ENCODE data around the gene TRMO. TPM values are rescaled to one million over a fixed set of nuclear protein-coding genes. Genes with fewer than 3 reads are reported as not detected.

TRMO gene, protein sequence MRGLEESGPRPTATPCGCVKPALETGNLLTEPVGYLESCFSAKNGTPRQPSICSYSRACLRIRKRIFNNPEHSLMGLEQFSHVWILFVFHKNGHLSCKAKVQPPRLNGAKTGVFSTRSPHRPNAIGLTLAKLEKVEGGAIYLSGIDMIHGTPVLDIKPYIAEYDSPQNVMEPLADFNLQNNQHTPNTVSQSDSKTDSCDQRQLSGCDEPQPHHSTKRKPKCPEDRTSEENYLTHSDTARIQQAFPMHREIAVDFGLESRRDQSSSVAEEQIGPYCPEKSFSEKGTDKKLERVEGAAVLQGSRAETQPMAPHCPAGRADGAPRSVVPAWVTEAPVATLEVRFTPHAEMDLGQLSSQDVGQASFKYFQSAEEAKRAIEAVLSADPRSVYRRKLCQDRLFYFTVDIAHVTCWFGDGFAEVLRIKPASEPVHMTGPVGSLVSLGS
- total RNA-seq (2014; rRNA removed; shearing (Covaris generic)), result 13.0 and 14.3 TPM in 2 replicates
- polyA plus RNA-seq (2016; fragmentation: Nextera tagmentation; extraction: Ambion mirVana), result 9.6 and 10.5 TPM in 2 replicates

DNA sequence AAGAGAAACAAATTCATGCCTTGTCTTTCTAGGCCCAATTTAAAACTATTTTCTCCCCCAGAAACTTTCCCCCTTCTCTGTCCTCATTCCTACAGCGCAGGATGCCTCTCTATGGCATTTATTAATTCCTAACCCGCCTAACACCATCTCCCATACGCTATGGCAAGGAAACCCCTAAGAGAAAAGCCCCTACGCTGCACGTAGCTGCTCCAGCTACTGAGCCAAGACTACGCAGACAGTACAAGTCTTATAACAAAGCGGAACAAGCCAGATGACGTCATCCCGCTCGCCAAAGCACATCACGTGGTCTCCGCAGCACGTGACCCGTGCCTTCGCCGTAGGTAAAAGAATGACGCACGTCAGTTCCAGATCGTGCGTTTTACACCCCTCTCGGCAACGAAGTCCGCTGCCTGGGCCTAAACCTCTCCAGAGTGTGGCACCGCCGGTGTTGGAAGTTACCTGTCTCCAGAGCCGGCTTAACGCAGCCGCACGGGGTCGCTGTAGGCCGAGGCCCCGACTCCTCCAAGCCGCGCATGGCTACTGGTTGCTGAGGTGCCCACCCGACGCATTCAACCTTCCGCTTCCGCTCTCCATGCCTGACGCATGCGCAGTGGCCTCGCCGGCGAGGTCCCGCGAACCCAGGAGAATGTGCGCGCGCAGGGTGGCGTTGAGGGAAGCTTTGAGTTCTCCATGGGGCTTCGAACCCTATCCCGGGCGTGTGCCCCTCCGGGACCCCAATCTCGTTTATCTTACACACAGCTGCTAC lies at the start of gene TRMO:
Gene TRMO, minus strand, starts transcription at position 542 of the 766 bp plus-strand sequence. Its CDS starts 7 bp downstream, at position 535.
- Histone ChIP-seq H4K20me1 (ENCODE audit: insufficient read depth) (no peaks in the 10 kb centered on the region), H3K27me3 (replicated peaks; ENCODE audit: insufficient read depth) (0 out of 2 replicates have a peak, but pooled peaks cover 6% of the 10 kb centered on the region), H3K9ac (peak within 1 kb of the TSS; percentile 91), H3K4me2 (ENCODE audit: unreplicated experiment) (peak within 1 kb of the TSS; percentile 94), H3K9me2 (ENCODE audit: insufficient read depth) (no peaks in the 10 kb centered on the region), H3K36me3 (ENCODE audit: low read depth) (no peaks in the 10 kb centered on the region), H3K79me2 (ENCODE audit: insufficient read depth) (peaks cover 43% of the 10 kb centered on the region), H3K9me3 (ENCODE audit: low read depth) (no peaks in the 10 kb centered on the region), H2AFZ (peak within 1 kb of the TSS; percentile 98), H3K4me1 (ENCODE audit: insufficient read depth) (peaks cover 14% of the 10 kb centered on the region; the same call in 1 of the 2 replicates), H3K27ac (peak within 1 kb of the TSS; percentile 85), H3F3A (ENCODE audit: insufficient read depth) (peaks cover 6% of the 10 kb centered on the region; the same call in 1 of the 2 replicates), H3K4me3 (peak within 1 kb of the TSS; percentile 85)
- in situ Hi-C loops (cut with MboI), result no loop called here
- no peak for TF ChIP-seq EZH2 (IDR thresholded peaks at IDR 0.05; ENCODE audit: insufficient read depth, poor library complexity, severe bottlenecking)
- DNase-seq, result peak; percentile 99
- 1% methylated on average over 53 to 54 of the region's 54 CpGs for WGBS, 2 experiments (ENCODE audit: low coverage in 1 of 2, low lambda C conversion rate in 2 of 2, missing lambda C conversion rate in 2 of 2)

DNA sequence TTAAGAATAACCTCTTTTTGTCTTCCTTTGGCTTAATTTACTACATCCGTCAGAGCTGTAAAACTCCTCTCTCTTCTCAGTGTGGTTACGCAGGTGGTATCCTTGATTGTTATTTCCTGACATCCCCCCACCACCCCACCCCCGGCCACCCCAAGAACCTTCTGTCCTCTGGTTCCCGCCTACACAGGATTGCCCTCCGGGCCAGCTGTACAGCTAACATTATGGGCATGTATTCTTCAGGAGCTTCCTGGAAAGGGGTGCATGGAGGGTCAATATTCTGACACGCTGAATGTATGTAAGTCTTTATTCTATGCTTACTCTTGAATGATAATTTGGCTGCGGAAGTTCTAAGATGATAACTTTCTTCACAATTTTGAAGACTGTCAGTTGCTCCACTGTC lies 47.9 kb upstream of the TRMO start:
- in situ Hi-C loops (cut with MboI), result no loop called here
- 76 to 77% methylated on average over 7 of the region's 7 CpGs for WGBS, 2 experiments (ENCODE audit: low coverage in 1 of 2, low lambda C conversion rate in 2 of 2, missing lambda C conversion rate in 2 of 2)

DNA sequence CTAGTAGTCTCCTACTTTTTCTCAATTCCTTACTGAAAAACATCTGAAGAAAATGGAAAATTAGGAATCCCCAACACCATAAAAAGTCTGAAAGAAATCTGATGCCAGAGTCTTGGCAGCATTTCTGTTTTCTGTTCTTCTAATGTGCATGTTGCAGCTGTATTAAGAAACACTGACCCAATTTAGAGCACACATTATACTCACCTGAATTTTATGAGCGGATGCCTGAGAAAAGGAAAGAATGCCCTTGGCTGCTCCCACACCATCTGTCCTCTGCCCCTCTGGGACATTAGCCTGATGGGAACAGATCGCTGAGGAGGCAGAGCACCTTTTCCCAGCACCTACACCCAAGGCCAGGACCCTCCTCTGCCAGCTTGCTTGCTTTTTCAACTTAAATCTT lies 46.7 kb upstream of the TRMO start:
- peaks cover 5% of the 10 kb centered on the region; the same call in 1 of the 2 replicates for H3K27me3 ChIP-seq (replicated peaks; ENCODE audit: insufficient read depth)
- H3K4me1 ChIP-seq (ENCODE audit: insufficient read depth), result no peaks in the 10 kb centered on the region
- H3F3A ChIP-seq (ENCODE audit: insufficient read depth), result no peaks in the 10 kb centered on the region
- H3K9me2 ChIP-seq (ENCODE audit: insufficient read depth), result no peaks in the 10 kb centered on the region
- H3K27ac ChIP-seq, result no peak overlapping the region
- H3K4me3 ChIP-seq, result no peak overlapping the region
- H2AFZ ChIP-seq, result no peak overlapping the region
- in situ Hi-C loops (cut with MboI), result no loop called here
- H3K9me3 ChIP-seq (ENCODE audit: low read depth), result no peaks in the 10 kb centered on the region
- H3K4me2 ChIP-seq (ENCODE audit: unreplicated experiment), result no peak overlapping the region
- no peak overlapping the region for H3K9ac ChIP-seq
- H4K20me1 ChIP-seq (ENCODE audit: insufficient read depth), result no peaks in the 10 kb centered on the region
- TF ChIP-seq EZH2phosphoT487 (IDR thresholded peaks at IDR 0.05; ENCODE audit: insufficient read depth, low read depth) (no peak), EZH2 (IDR thresholded peaks at IDR 0.05; ENCODE audit: insufficient read depth, poor library complexity, severe bottlenecking) (no peak)
- H3K36me3 ChIP-seq (ENCODE audit: low read depth), result no peaks in the 10 kb centered on the region
- 70 to 80% methylated on average over 2 of the region's 2 CpGs for WGBS, 2 experiments (ENCODE audit: low coverage in 1 of 2, low lambda C conversion rate in 2 of 2, missing lambda C conversion rate in 2 of 2)
- no peaks in the 10 kb centered on the region for H3K79me2 ChIP-seq (ENCODE audit: insufficient read depth)
- no peak for DNase-seq

More for the DNA sequence above, 47.9 kb upstream of the TRMO start:
- TF ChIP-seq EZH2 (IDR thresholded peaks at IDR 0.05; ENCODE audit: insufficient read depth, poor library complexity, severe bottlenecking) (no peak), EZH2phosphoT487 (IDR thresholded peaks at IDR 0.05; ENCODE audit: insufficient read depth, low read depth) (no peak)
- Histone ChIP-seq H3K9me2 (ENCODE audit: insufficient read depth) (no peaks in the 10 kb centered on the region), H3K4me3 (no peak overlapping the region), H3K9ac (no peak overlapping the region), H4K20me1 (ENCODE audit: insufficient read depth) (no peaks in the 10 kb centered on the region), H3F3A (ENCODE audit: insufficient read depth) (no peaks in the 10 kb centered on the region), H3K79me2 (ENCODE audit: insufficient read depth) (no peaks in the 10 kb centered on the region), H3K27me3 (replicated peaks; ENCODE audit: insufficient read depth) (peaks cover 5% of the 10 kb centered on the region; the same call in 1 of the 2 replicates), H3K4me2 (ENCODE audit: unreplicated experiment) (no peak overlapping the region), H3K36me3 (ENCODE audit: low read depth) (no peaks in the 10 kb centered on the region), H3K4me1 (ENCODE audit: insufficient read depth) (no peaks in the 10 kb centered on the region), H3K27ac (no peak overlapping the region), H3K9me3 (ENCODE audit: low read depth) (no peaks in the 10 kb centered on the region), H2AFZ (no peak overlapping the region)
- DNase-seq, result no peak

DNA sequence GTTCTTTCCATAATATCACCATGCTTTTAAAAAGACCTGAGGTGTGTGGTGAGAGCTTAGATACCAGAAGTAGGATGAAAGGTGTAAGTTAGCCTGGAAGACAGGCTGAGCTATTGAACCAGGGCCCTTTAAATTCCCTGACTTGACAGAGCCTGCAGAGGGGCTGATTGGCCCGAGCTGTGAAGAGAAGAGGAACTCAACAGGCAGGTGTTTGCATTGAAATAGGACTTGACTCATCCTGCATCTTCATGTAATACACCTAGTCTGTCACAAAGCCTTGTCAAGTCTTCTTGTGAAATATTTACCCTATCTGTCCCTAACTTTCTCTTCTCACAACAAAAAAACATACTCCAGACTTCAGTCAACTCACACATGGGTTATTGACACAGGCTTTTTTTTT lies 44.2 kb upstream of the TRMO start:
- Histone ChIP-seq H3K4me3 (no peak overlapping the region), H2AFZ (no peak overlapping the region), H3K79me2 (ENCODE audit: insufficient read depth) (no peaks in the 10 kb centered on the region), H3K9me2 (ENCODE audit: insufficient read depth) (no peaks in the 10 kb centered on the region), H3K9ac (no peak overlapping the region), H3K4me1 (ENCODE audit: insufficient read depth) (no peaks in the 10 kb centered on the region), H4K20me1 (ENCODE audit: insufficient read depth) (no peaks in the 10 kb centered on the region), H3K36me3 (ENCODE audit: low read depth) (no peaks in the 10 kb centered on the region), H3K27ac (no peak overlapping the region), H3K9me3 (ENCODE audit: low read depth) (no peaks in the 10 kb centered on the region), H3F3A (ENCODE audit: insufficient read depth) (no peaks in the 10 kb centered on the region), H3K4me2 (ENCODE audit: unreplicated experiment) (no peak overlapping the region), H3K27me3 (replicated peaks; ENCODE audit: insufficient read depth) (peaks cover 5% of the 10 kb centered on the region; the same call in 1 of the 2 replicates)
- 0 to 10% methylated on average over 1 of the region's 1 CpG for WGBS, 2 experiments (ENCODE audit: low coverage in 1 of 2, low lambda C conversion rate in 2 of 2, missing lambda C conversion rate in 2 of 2)
- DNase-seq, result no peak
- in situ Hi-C loops (cut with MboI), result no loop called here
- TF ChIP-seq EZH2phosphoT487 (IDR thresholded peaks at IDR 0.05; ENCODE audit: insufficient read depth, low read depth), result no peak
- no peak for TF ChIP-seq EZH2 (IDR thresholded peaks at IDR 0.05; ENCODE audit: insufficient read depth, poor library complexity, severe bottlenecking)

Data from GM23248 (cell line).